ENCODE data around the gene USP21.

- TF ChIP-seq CEBPB (IDR thresholded peaks at IDR 0.05) (no peak), FOXM1 (IDR thresholded peaks at IDR 0.05; ENCODE audit: borderline replicate concordance, low read depth) (no peak), RAD21 (IDR thresholded peaks at IDR 0.05; ENCODE audit: low read depth) (no peak), TEAD4 (IDR thresholded peaks at IDR 0.05) (no peak), USF1 (IDR thresholded peaks at IDR 0.05) (no peak), MAX (IDR thresholded peaks at IDR 0.05) (no peak), EP300 (IDR thresholded peaks at IDR 0.05; ENCODE audit: borderline replicate concordance) (no peak), REST (IDR thresholded peaks at IDR 0.05; ENCODE audit: low read depth) (no peak), CREB1 (IDR thresholded peaks at IDR 0.05; ENCODE audit: low read depth) (no peak), ZBTB7A (IDR thresholded peaks at IDR 0.05; ENCODE audit: low read depth) (no peak), TAF1 (IDR thresholded peaks at IDR 0.05; ENCODE audit: low read depth) (no peak), NFIC (IDR thresholded peaks at IDR 0.05) (no peak), YY1 (IDR thresholded peaks at IDR 0.05; ENCODE audit: low read depth) (no peak)
These were observed 40.3 kb downstream of the USP21 start for GRCh38 chr1:161199506-161200139.

Data from Ishikawa (cell line).